NB4 (cell line): ENCODE data around the gene NPAS2.

Source experiments
- DNase-seq: peaks from one replicate; pipeline ENCODE4 v3.0.0; 2010; ENCODE audit warnings: low read depth
- H3K4me3 ChIP-seq: one replicate; pipeline ENCODE4 v1.5.1; 2011; ENCODE audit warnings: mild to moderate bottlenecking, low read depth, low read length, moderate library complexity
- CTCF ChIP-seq: IDR thresholded peaks from one replicate; pipeline ENCODE4 v1.5.1; 2012; ENCODE audit warnings: low read depth, low read length
- MYC ChIP-seq: IDR thresholded peaks from 2 replicates; pipeline ENCODE4 v1.6.1; 2011; ENCODE audit warnings: low read depth, low read length
- POLR2A ChIP-seq: IDR thresholded peaks from 2 replicates; pipeline ENCODE4 v1.6.1; 2011; ENCODE audit warnings: mild to moderate bottlenecking; ENCODE audit not compliant: insufficient read length; ENCODE audit errors: extremely low read depth
- TF ChIP-seq, protein P1 (sequence below): IDR thresholded peaks from 2 replicates; pipeline ENCODE4 v1.6.1; 2011; ENCODE audit warnings: low read depth, low read length

The NPAS2 gene

DNA sequence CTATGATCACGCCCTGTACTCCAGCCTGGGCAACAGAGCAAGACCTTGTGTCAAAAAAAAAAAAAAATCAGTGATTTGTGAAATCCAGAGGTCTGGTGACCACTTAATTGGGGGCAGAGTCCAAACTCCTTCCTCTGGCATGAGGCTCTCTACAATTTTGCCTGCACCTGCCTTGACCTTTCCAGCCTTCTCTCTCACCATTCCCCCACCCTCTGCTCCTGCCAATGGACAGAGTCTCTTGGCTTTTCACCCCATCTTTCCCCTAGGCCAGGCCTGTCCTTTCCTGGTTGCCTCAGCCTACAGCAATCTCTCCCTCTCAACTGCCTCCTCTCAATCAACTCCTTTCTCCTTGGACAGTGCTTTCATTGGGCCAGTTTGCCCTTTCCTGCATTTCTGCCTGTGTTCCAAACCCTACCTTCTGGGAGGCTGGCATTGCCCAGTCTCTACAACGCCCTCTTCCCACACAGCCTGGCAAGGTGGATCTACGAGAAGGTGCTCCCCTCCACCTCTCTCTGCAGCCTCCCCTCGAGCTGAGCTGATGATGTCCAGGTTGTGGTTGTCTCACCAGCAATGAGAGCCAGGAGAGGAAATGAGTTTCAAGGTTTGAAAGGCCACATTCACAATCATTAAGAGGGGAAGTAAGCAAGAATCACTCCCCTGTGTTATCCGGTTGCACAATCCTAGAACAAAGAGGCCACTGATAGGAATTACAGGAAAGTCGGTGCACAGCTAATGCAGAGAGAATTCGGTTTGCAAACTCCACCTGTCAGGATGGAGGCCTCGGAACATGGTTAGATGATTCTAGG lies 39.5 kb upstream of the NPAS2 start:
- DNase-seq: peak; percentile 89
- TF ChIP-seq POLR2A (no peak), MYC (no peak), CTCF (no peak)
- TF ChIP-seq, protein P1, sequence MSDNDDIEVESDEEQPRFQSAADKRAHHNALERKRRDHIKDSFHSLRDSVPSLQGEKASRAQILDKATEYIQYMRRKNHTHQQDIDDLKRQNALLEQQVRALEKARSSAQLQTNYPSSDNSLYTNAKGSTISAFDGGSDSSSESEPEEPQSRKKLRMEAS: peak; percentile 40; the same call in 1 of the 2 replicates
- no peak overlapping the region for H3K4me3 ChIP-seq

DNA sequence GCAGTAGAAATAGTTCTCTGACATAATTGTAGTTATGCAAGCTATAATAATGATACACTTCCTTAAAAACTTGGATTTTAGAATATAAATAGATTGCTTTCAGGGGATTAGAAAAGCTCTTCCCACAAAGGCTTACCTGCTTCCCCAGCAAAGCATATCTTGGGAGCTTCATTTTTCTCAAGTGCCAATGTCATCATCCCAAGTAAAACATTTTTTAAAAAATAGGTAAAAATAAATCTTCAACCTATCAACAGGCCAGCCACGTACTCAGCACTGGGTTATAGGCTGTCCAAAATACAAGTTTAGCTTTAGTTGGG lies 39.0 kb upstream of the NPAS2 start:
- TF ChIP-seq CTCF (no peak), MYC (no peak), POLR2A (no peak)
- TF ChIP-seq, protein P1: no peak
- H3K4me3 ChIP-seq: no peak overlapping the region
- DNase-seq: no peak

DNA sequence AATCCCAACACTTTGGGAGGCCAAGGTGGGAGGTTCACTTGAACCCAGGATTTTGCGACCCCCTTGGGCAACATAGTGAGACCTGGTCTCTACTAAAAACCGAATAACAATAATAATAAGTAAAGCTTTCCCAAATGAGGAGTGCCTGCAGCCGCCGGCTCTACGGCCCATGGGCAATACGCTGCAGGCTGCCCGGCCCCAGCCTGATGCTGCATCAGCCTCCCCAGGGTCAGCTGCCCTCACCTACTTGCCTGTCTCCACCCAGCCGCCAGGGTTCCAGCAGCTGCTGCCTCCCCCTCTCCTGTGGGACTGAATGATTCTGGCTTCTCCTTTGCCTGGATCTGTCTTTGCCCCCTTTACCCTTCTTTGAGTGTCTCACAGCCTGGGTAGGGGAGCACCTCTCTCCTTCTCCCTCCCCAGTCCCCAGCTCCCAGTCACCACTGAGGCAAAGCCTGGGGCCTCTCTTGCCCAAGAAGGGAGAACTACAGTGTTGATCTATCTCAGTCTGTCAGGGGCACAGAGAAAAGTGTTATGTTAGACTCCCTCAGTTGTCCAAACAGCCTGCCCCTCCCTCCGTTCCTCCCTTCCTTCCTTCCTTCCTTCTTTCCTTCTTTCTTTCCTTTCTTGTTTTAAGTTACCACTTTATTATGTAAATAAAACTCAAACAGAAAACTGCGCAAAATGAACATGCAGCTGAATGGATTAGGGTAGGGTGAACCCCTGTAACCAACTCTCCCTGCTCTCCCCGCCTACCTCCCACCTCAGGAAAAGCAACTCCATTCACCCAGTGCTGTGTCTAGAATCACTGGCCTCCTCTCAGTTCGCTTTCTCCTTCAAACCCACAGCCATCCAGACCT lies 38.2 kb upstream of the NPAS2 start:
- no peak overlapping the region for H3K4me3 ChIP-seq
- TF ChIP-seq, protein P1: no peak
- TF ChIP-seq CTCF (no peak), POLR2A (no peak), MYC (no peak)

DNA sequence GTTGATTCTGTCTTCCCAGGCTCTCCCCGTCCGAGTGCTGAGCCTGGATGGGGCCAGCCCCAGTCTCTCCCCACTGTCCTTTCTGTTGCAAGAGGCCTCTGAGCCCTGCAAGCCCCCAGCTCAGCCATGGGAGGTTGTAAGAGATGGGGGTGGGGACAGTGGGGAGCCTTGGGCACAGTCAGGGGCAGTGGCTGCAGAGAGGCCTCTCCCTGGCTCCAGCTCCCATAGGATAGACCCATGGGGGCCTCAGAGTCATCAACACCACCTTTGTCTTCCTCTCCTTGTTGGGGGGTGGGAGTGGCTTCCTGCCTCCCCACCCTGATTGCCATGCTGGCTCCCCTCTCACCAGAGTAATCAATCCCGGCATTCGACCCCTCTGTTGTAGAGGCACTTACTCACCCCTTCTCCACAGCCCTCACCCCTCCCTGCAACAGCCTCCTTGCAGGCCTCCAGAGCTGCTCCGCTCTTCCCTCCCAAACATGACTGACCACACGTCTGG lies 37.5 kb upstream of the NPAS2 start:
- DNase-seq: no peak
- TF ChIP-seq, protein P1: no peak
- TF ChIP-seq CTCF (no peak), POLR2A (no peak), MYC (no peak)

More for the DNA sequence above, 38.2 kb upstream of the NPAS2 start:
- peak; percentile 30 for DNase-seq

DNA sequence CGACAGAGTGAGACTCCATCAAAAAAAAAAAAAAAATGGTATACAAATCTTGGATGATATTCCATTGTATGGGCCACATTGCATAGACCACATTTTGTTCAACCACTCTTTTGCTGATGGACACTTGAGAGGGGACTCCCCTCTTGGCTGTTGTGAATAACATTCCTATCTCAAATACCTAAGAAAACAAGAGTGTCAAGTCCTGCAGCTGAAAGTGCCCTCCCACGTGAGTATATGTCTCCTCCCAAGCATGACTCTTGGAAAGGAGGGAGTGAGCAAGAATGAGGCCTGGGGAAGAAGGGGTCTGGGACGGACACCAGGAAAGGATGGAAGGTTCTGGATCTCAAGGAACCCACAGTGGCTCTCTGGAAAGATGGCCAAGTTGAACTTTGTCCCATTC lies 36.0 kb upstream of the NPAS2 start:
- TF ChIP-seq CTCF (no peak), POLR2A (no peak), MYC (no peak)
- TF ChIP-seq, protein P1: no peak
- no peak overlapping the region for H3K4me3 ChIP-seq
- DNase-seq: no peak

More for the DNA sequence above, 37.5 kb upstream of the NPAS2 start:
- no peak overlapping the region for H3K4me3 ChIP-seq
